Kidney epithelial cell (primary cell): Measurements from ENCODE around the gene MOBP. TPM values are rescaled to one million over a fixed set of nuclear protein-coding genes. Genes with fewer than 3 reads are reported as not detected.

Experiments
- DNase-seq: peaks from one replicate; pipeline ENCODE4 v3.0.0-alpha.2; 2010; ENCODE audit warnings: low read depth
- H3K27me3 ChIP-seq: 2 replicates; pipeline ENCODE4 v1.6.0; 2011; ENCODE audit warnings: low read length; ENCODE audit not compliant: control insufficient read depth, insufficient read depth
- H3K36me3 ChIP-seq: 2 replicates; pipeline ENCODE4 v1.5.1; 2011; ENCODE audit warnings: low read length; ENCODE audit not compliant: control insufficient read depth, insufficient read depth
- H3K4me3 ChIP-seq: 2 replicates; pipeline ENCODE4 v1.5.1; 2011; ENCODE audit warnings: low read depth, mild to moderate bottlenecking, control low read depth, low read length
- CTCF ChIP-seq: IDR thresholded peaks from 2 replicates; pipeline ENCODE4 v1.5.1; 2011; ENCODE audit warnings: mild to moderate bottlenecking, moderate library complexity, low read length, control low read depth, inconsistent platforms; ENCODE audit not compliant: insufficient read depth, poor library complexity, severe bottlenecking
- total RNA-seq: library from RNA; depleted of rRNA; stranded (reverse); fragments of >200 nt; gene quantifications from 2 replicates; pipeline ENCODE4 v1.2.3, GENCODE V29; 2015

Gene MOBP
- total RNA-seq, 1 donor from 2014 or later: 0.08 TPM

- no peak overlapping the region for H3K4me3 ChIP-seq
- peak; percentile 9 for DNase-seq
- no peaks in the 10 kb centered on the region for H3K36me3 ChIP-seq
- no peak for TF ChIP-seq CTCF
- H3K27me3 ChIP-seq: no peaks in the 10 kb centered on the region
Measured at GRCh38 chr3:39435006-39435748, 32.3 kb upstream of the MOBP start.

- no peak for DNase-seq
- TF ChIP-seq CTCF: no peak
- Histone ChIP-seq H3K36me3 (no peaks in the 10 kb centered on the region), H3K27me3 (no peaks in the 10 kb centered on the region), H3K4me3 (no peak overlapping the region)
Measured at GRCh38 chr3:39438880-39439279, 28.6 kb upstream of the MOBP start.

- no peak overlapping the region for H3K4me3 ChIP-seq
- H3K36me3 ChIP-seq: no peaks in the 10 kb centered on the region
- H3K27me3 ChIP-seq: no peaks in the 10 kb centered on the region
- TF ChIP-seq CTCF: no peak
- no peak for DNase-seq
Measured at GRCh38 chr3:39440316-39440715, 27.2 kb upstream of the MOBP start.

- Histone ChIP-seq H3K4me3 (no peak overlapping the region), H3K36me3 (no peaks in the 10 kb centered on the region), H3K27me3 (no peaks in the 10 kb centered on the region)
- no peak for DNase-seq
- peak; percentile 35 for TF ChIP-seq CTCF
Measured at GRCh38 chr3:39443530-39443929, 23.9 kb upstream of the MOBP start.

GRCh38 chr3:39445927-39446326 is 21.6 kb upstream of the MOBP start:
- Histone ChIP-seq H3K27me3 (no peaks in the 10 kb centered on the region), H3K4me3 (no peak overlapping the region), H3K36me3 (no peaks in the 10 kb centered on the region)
- TF ChIP-seq CTCF: no peak
- DNase-seq: no peak

GRCh38 chr3:39446444-39446843 is 21.0 kb upstream of the MOBP start:
- no peak for DNase-seq
- H3K36me3 ChIP-seq: no peaks in the 10 kb centered on the region
- H3K4me3 ChIP-seq: no peak overlapping the region
- no peaks in the 10 kb centered on the region for H3K27me3 ChIP-seq
- TF ChIP-seq CTCF: no peak
